Sigmoid colon (tissue), 4 donors: ENCODE results near the gene FAM107A.

Experiments
- POLR2A ChIP-seq, 2 donors: fragments of 450-650 bp; IDR thresholded peaks; one replicate each; pipeline ENCODE4 v1.6.1; 2016; ENCODE audit warnings: antibody characterized with exemption in 2 of 2, mild to moderate bottlenecking in 2 of 2, moderate library complexity in 2 of 2
- POLR2AphosphoS5 ChIP-seq, 4 donors: sonication (generic); formaldehyde crosslinking; IDR thresholded peaks; one replicate each; pipeline ENCODE4 v1.6.1; 2017; ENCODE audit warnings: antibody characterized with exemption in 4 of 4
- TF ChIP-seq, protein P1 (sequence below), 4 experiments: fragments of 450-650 bp in 3 of 4; fragments of 200-600 bp in 1 of 4; IDR thresholded peaks; one replicate each; pipeline ENCODE4 v1.5.1; 2016 to 2019; ENCODE audit warnings: antibody characterized with exemption in 4 of 4, mild to moderate bottlenecking in 3 of 4, moderate library complexity in 2 of 4

DNA sequence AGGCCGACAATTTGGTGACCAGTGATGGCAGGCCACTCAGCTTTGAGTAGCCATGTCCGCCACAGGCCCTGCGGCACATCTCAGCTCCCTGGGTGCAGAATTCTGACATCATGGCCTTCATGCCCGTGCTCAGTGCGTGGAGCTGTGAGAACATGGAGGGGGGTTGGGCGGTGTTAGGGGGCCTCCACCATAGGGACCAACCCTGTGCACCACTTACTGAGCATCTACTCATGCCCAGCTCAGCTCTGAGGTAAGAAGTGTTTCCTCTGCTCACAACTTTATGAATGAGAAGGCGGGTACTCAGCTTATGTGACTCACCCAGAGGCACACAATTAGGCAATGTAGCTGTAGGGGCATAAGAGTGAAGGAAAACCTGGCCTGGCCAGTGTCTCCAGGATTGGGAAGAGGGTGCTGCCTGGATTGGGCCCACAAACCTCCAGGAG lies 50.7 kb downstream of the FAM107A start:
- no peak for TF ChIP-seq POLR2A (IDR thresholded peaks at IDR 0.05)
- TF ChIP-seq, protein P1, sequence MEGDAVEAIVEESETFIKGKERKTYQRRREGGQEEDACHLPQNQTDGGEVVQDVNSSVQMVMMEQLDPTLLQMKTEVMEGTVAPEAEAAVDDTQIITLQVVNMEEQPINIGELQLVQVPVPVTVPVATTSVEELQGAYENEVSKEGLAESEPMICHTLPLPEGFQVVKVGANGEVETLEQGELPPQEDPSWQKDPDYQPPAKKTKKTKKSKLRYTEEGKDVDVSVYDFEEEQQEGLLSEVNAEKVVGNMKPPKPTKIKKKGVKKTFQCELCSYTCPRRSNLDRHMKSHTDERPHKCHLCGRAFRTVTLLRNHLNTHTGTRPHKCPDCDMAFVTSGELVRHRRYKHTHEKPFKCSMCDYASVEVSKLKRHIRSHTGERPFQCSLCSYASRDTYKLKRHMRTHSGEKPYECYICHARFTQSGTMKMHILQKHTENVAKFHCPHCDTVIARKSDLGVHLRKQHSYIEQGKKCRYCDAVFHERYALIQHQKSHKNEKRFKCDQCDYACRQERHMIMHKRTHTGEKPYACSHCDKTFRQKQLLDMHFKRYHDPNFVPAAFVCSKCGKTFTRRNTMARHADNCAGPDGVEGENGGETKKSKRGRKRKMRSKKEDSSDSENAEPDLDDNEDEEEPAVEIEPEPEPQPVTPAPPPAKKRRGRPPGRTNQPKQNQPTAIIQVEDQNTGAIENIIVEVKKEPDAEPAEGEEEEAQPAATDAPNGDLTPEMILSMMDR (IDR thresholded peaks at IDR 0.05) = no peak
- TF ChIP-seq POLR2AphosphoS5 (IDR thresholded peaks at IDR 0.05) = no peak
